Measurements from ENCODE around the gene GABBR1. TPM values are rescaled to one million over a fixed set of nuclear protein-coding genes. Genes with fewer than 3 reads are reported as not detected.
"Not testable (repeated sequence)": the region's sequence is repeated elsewhere in the genome, so short reads cannot be mapped to it uniquely, and the experiment has no call there.

GABBR1 gene
- total RNA-seq, 1 donor from 2014 or later = 9.9 TPM

DNA sequence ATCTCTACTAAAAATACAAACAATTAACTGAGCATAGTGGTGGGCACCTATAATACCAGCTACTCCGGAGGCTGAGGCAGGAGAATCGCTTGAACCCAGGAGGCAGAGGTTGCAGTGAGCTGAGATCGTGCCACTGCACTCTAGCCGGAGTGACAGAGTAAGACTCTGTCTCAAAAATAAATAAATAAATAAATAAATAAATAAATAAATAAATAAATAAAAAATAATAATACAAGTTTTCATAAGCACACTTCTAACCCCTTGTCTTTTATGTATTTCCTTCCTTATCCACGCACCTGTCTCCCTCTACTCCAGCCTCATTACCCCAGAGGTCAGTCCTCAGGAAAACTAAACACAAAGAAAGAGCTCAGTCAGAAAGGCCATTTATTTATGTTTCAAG, 39.1 kb upstream of the GABBR1 start:
- H3K4me1 ChIP-seq (ENCODE audit: control insufficient read depth in 3 of 3, insufficient read depth in 3 of 3, low read length in 3 of 3); H3K36me3 ChIP-seq (ENCODE audit: control insufficient read depth in 3 of 3, insufficient read depth in 3 of 3, low read length in 3 of 3); H3K9ac ChIP-seq (ENCODE audit: low read depth in 1 of 3, low read length in 3 of 3); H3K27ac ChIP-seq (ENCODE audit: low read depth, low read length); H3K4me3 ChIP-seq (ENCODE audit: low read length in 3 of 3); H3K9me3 ChIP-seq (ENCODE audit: control insufficient read depth in 3 of 3, low read length in 3 of 3): not testable (repeated sequence)
- peaks cover 3 to 12% (median 11%) of the 10 kb centered on the region in 3 donors for H3K27me3 ChIP-seq (ENCODE audit: control insufficient read depth in 3 of 3, insufficient read depth in 3 of 3, low read length in 3 of 3)

DNA sequence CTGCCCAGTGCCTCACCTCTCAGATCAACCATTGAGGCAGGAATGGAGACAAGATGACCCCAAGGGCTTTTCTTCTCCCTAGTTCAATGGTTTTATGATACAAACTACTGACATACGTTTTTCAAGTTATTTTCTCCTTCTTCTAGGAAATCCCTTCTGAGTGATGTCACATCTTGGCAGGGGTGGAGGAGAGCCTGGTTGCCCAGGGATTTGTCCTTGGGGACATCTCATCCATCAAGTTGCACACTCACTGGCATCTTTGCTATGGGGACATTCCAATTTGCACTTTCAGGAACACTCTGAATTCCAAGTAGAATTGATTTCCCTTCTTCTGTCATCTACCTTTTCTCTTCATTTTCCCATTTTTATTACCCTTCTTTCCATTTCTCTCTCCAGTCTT, 38.0 kb upstream of the GABBR1 start:
- peaks cover 5 to 16% (median 11%) of the 10 kb centered on the region in 3 donors for H3K27me3 ChIP-seq (ENCODE audit: control insufficient read depth in 3 of 3, insufficient read depth in 3 of 3, low read length in 3 of 3)

DNA sequence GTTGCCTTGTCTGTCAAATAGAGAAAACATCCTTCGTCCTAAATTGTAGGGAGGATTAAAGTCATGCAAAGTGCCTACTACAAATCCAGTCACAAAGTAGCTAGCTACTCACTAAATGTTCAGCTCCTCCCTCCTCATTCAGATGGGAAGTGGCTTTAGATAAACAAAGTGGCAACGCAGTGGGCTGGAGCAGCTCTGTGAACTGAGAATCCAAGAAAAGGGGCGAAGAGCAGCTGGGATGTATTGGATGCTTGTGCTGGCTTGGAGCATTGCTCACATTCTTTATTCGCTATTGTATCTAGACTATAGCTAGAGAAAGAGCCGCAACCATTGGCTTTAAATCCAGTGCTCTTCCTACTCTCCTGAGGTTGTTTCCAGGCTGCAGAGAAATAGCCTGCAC, 34.2 kb upstream of the GABBR1 start:
- Histone ChIP-seq H3K27ac (ENCODE audit: low read depth, low read length) (no peak overlapping the region), H3K27me3 (ENCODE audit: control insufficient read depth in 3 of 3, insufficient read depth in 3 of 3, low read length in 3 of 3) (peaks cover 17 to 25% (median 20%) of the 10 kb centered on the region in 3 donors), H3K36me3 (ENCODE audit: control insufficient read depth in 3 of 3, insufficient read depth in 3 of 3, low read length in 3 of 3) (no peaks in the 10 kb centered on the region), H3K9ac (ENCODE audit: low read depth in 1 of 3, low read length in 3 of 3) (no peak overlapping the region), H3K4me3 (ENCODE audit: low read length in 3 of 3) (no peak overlapping the region), H3K4me1 (ENCODE audit: control insufficient read depth in 3 of 3, insufficient read depth in 3 of 3, low read length in 3 of 3) (no peaks in the 10 kb centered on the region), H3K9me3 (ENCODE audit: control insufficient read depth in 3 of 3, low read length in 3 of 3) (no peaks in the 10 kb centered on the region)

More for the DNA sequence above, 38.0 kb upstream of the GABBR1 start:
- Histone ChIP-seq H3K9me3 (ENCODE audit: control insufficient read depth in 3 of 3, low read length in 3 of 3) (no peaks in the 10 kb centered on the region), H3K27ac (ENCODE audit: low read depth, low read length) (no peak overlapping the region), H3K4me1 (ENCODE audit: control insufficient read depth in 3 of 3, insufficient read depth in 3 of 3, low read length in 3 of 3) (no peaks in the 10 kb centered on the region), H3K36me3 (ENCODE audit: control insufficient read depth in 3 of 3, insufficient read depth in 3 of 3, low read length in 3 of 3) (no peaks in the 10 kb centered on the region), H3K4me3 (ENCODE audit: low read length in 3 of 3) (no peak overlapping the region), H3K9ac (ENCODE audit: low read depth in 1 of 3, low read length in 3 of 3) (no peak overlapping the region)

DNA sequence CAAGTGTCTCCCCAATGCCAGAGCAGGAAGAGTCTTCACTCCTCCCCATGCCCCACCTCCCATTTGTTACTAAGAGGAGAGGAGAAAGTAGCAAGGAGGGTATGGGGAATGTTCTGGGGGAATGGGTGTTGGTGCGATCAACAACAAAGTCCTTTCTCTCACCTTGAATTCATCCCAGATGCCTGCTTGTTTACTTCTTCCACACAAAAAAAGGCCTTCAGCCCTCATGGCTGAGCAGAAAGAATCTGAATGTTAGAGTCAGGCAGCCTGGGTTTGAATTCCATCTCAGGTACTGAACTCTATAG, 33.8 kb upstream of the GABBR1 start:
- no peaks in the 10 kb centered on the region for H3K4me1 ChIP-seq (ENCODE audit: control insufficient read depth in 3 of 3, insufficient read depth in 3 of 3, low read length in 3 of 3)
- no peak overlapping the region for H3K4me3 ChIP-seq (ENCODE audit: low read length in 3 of 3)
- H3K27me3 ChIP-seq (ENCODE audit: control insufficient read depth in 3 of 3, insufficient read depth in 3 of 3, low read length in 3 of 3) = peaks cover 18 to 29% (median 20%) of the 10 kb centered on the region in 3 donors
- H3K9ac ChIP-seq (ENCODE audit: low read depth in 1 of 3, low read length in 3 of 3) = no peak overlapping the region
- H3K9me3 ChIP-seq (ENCODE audit: control insufficient read depth in 3 of 3, low read length in 3 of 3) = no peaks in the 10 kb centered on the region
- no peaks in the 10 kb centered on the region for H3K36me3 ChIP-seq (ENCODE audit: control insufficient read depth in 3 of 3, insufficient read depth in 3 of 3, low read length in 3 of 3)
- H3K27ac ChIP-seq (ENCODE audit: low read depth, low read length) = no peak overlapping the region

DNA sequence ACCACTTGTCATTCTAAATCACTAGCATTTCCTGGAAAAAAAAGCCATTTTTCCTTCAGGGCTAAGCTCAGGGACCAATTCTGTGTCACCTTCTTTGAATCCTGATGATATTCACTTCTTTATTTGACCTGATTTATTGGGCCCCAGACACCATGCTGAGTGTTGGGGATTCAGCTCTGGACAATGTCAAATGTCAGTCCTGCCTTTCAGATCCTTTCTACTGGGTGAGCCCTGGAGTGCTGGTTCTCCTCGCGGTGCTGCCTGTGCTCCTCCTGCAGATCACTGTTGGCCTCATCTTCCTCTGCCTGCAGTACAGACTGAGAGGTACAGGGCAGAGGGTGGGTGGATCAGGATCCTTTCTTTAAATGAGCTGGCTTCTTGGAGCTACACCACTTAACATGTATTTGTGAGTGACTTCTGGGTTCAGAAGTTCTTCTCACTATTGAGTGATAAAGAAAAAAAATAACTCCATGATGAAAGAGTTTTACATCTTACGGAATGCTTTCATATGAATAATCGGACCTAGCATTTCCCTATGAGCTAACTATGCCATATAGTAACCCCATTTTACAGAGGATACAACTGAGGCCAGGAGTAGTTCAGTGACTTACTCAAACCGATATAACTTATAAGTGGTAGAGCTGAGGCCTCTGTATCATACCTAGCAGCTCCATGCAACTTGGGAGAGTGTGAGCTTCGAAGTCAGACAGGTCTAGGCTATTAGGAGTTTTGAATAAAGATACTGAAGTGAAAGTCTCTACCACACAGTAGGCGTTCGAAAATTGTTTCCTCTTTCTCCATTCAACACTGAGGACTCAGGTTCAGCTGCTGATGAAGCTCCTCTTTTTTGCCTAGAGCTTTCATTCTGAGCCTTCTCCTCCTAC, 33.2 kb upstream of the GABBR1 start:
- Histone ChIP-seq H3K9me3 (ENCODE audit: control insufficient read depth in 3 of 3, low read length in 3 of 3) (no peaks in the 10 kb centered on the region), H3K27me3 (ENCODE audit: control insufficient read depth in 3 of 3, insufficient read depth in 3 of 3, low read length in 3 of 3) (peaks cover 20 to 32% (median 20%) of the 10 kb centered on the region in 3 donors), H3K36me3 (ENCODE audit: control insufficient read depth in 3 of 3, insufficient read depth in 3 of 3, low read length in 3 of 3) (no peaks in the 10 kb centered on the region), H3K9ac (ENCODE audit: low read depth in 1 of 3, low read length in 3 of 3) (no peak overlapping the region), H3K27ac (ENCODE audit: low read depth, low read length) (no peak overlapping the region), H3K4me3 (ENCODE audit: low read length in 3 of 3) (no peak overlapping the region), H3K4me1 (ENCODE audit: control insufficient read depth in 3 of 3, insufficient read depth in 3 of 3, low read length in 3 of 3) (no peaks in the 10 kb centered on the region)

DNA sequence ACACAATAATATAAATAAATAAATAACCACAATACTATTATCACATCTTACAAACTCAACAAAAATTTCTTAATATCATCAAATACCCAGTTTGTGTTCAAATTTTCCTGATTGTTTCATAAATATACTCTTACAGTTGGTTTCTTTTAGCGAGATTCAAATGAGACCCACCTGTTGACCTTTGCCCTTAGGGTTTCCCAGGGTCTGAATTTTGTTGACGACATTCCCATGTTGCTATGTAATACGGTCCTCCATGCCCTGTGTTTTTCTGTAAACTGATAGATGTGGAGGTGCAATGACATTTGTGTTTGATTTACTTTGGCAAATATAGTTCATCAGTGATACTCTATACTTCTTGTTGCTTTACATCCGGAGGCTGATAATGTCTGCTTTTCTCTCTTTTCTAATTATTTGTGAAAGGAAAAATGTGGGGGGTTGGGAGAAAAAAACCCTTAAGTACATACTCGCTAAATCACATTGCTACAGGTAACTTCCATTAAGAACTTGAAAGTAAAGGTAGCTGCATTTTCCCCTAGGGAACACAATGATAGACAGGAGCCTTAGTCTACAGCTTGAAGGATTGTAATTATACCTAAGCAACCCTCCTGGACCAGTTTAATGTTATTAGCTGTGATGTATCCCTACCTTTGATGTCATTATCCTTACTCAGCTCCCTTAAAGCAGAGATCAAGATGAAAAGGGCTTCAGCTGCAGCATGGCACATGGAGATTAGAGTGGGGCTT, 30.5 kb upstream of the GABBR1 start:
- no peaks in the 10 kb centered on the region for H3K36me3 ChIP-seq (ENCODE audit: control insufficient read depth in 3 of 3, insufficient read depth in 3 of 3, low read length in 3 of 3)
- H3K27me3 ChIP-seq (ENCODE audit: control insufficient read depth in 3 of 3, insufficient read depth in 3 of 3, low read length in 3 of 3) = peaks cover 10 to 32% (median 17%) of the 10 kb centered on the region in 3 donors
- no peaks in the 10 kb centered on the region for H3K9me3 ChIP-seq (ENCODE audit: control insufficient read depth in 3 of 3, low read length in 3 of 3)
- H3K9ac ChIP-seq (ENCODE audit: low read depth in 1 of 3, low read length in 3 of 3) = no peak overlapping the region
- no peak overlapping the region for H3K27ac ChIP-seq (ENCODE audit: low read depth, low read length)
- no peak overlapping the region for H3K4me3 ChIP-seq (ENCODE audit: low read length in 3 of 3)
- H3K4me1 ChIP-seq (ENCODE audit: control insufficient read depth in 3 of 3, insufficient read depth in 3 of 3, low read length in 3 of 3) = no peaks in the 10 kb centered on the region

DNA sequence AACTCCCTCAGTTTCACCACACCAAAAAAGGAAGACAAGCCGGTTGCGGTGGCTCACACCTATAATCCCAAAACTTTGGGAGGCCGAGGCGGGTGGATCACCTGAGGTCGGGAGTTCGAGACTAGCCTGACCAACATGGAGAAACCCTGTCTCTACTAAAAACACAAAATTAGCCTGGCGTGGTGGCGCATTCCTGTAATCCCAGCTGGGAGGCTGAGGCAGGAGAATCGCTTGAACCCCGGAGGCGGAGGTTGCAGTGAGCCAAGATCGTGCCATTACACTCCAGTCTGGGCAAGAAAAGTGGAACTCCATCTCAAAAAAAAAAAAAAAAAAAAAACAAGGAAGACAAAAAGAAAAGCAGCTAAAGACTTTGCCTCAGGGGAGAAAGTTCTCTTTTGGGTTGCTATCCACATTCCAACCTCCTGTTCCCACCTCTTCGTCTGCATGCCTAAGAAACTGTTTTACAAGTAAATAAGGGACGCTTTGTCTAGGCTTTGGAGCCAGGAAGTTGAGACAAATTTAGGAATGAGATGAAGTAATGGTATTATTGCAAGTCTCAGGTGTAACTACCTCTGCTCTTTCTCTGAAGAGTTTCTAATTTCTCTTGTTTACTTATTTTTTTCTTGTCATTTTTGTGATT, 28.6 kb upstream of the GABBR1 start:
- H3K36me3 ChIP-seq (ENCODE audit: control insufficient read depth in 3 of 3, insufficient read depth in 3 of 3, low read length in 3 of 3); H3K27ac ChIP-seq (ENCODE audit: low read depth, low read length); H3K4me1 ChIP-seq (ENCODE audit: control insufficient read depth in 3 of 3, insufficient read depth in 3 of 3, low read length in 3 of 3); H3K4me3 ChIP-seq (ENCODE audit: low read length in 3 of 3); H3K9me3 ChIP-seq (ENCODE audit: control insufficient read depth in 3 of 3, low read length in 3 of 3); H3K9ac ChIP-seq (ENCODE audit: low read depth in 1 of 3, low read length in 3 of 3): not testable (repeated sequence)
- H3K27me3 ChIP-seq (ENCODE audit: control insufficient read depth in 3 of 3, insufficient read depth in 3 of 3, low read length in 3 of 3) = peaks cover 8 to 27% (median 16%) of the 10 kb centered on the region in 3 donors

DNA sequence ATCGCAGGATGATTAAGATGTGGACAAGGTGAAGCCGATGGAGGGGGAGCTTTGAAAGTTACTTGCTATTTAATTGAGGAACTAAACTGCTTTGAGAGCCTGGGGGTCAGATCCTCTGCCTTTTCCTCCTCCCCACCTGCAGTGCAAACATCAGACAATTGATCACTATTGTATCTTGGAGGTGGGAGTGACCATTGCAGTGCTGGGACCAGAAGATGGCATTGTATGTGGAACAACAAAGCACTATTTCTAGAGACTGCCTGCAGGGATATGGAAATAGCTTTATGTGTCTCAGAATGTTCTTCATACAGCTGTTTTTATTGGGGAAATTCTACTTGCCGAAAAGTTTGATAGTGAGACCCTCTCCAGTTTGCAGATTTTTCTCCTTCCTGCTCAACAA, 28.1 kb upstream of the GABBR1 start:
- Histone ChIP-seq H3K4me3 (ENCODE audit: low read length in 3 of 3) (no peak overlapping the region), H3K36me3 (ENCODE audit: control insufficient read depth in 3 of 3, insufficient read depth in 3 of 3, low read length in 3 of 3) (no peaks in the 10 kb centered on the region), H3K4me1 (ENCODE audit: control insufficient read depth in 3 of 3, insufficient read depth in 3 of 3, low read length in 3 of 3) (no peaks in the 10 kb centered on the region), H3K27me3 (ENCODE audit: control insufficient read depth in 3 of 3, insufficient read depth in 3 of 3, low read length in 3 of 3) (peaks cover 7 to 27% (median 16%) of the 10 kb centered on the region in 3 donors), H3K27ac (ENCODE audit: low read depth, low read length) (no peak overlapping the region), H3K9me3 (ENCODE audit: control insufficient read depth in 3 of 3, low read length in 3 of 3) (no peaks in the 10 kb centered on the region), H3K9ac (ENCODE audit: low read depth in 1 of 3, low read length in 3 of 3) (no peak overlapping the region)

DNA sequence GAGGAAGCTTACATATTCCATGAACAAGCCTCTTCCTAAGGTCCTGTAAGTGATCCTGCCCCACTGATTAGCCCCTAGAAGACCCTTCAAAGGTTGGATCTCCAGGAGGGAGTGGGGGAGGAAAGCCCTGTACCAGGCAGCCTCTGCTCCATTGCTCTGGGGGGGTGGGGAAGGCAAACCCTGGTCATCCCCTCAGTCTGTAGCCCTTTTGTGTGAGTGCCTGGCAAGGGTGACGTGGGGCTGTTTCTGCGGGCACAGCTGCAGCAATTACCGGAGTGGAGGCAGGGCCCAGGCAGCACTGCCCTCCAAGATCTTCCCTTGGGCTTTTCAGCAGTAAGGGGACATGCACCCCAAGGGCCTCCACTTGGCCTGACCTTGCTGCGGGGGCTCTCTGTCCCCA, 23.8 kb upstream of the GABBR1 start, which contains the start of gene MOG:
Gene MOG, plus strand, starts transcription at position 295 of the 400 bp plus-strand sequence. CDS start 118 bp downstream, outside the sequence.
- Histone ChIP-seq H3K4me1 (ENCODE audit: control insufficient read depth in 3 of 3, insufficient read depth in 3 of 3, low read length in 3 of 3) (no peaks in the 10 kb centered on the region), H3K4me3 (ENCODE audit: low read length in 3 of 3) (no peak within 1 kb of the TSS), H3K27ac (ENCODE audit: low read depth, low read length) (no peak within 1 kb of the TSS), H3K9me3 (ENCODE audit: control insufficient read depth in 3 of 3, low read length in 3 of 3) (no peaks in the 10 kb centered on the region), H3K36me3 (ENCODE audit: control insufficient read depth in 3 of 3, insufficient read depth in 3 of 3, low read length in 3 of 3) (no peaks in the 10 kb centered on the region), H3K9ac (ENCODE audit: low read depth in 1 of 3, low read length in 3 of 3) (no peak within 1 kb of the TSS), H3K27me3 (ENCODE audit: control insufficient read depth in 3 of 3, insufficient read depth in 3 of 3, low read length in 3 of 3) (peaks cover 2 to 9% (median 3%) of the 10 kb centered on the region in 3 donors)

DNA sequence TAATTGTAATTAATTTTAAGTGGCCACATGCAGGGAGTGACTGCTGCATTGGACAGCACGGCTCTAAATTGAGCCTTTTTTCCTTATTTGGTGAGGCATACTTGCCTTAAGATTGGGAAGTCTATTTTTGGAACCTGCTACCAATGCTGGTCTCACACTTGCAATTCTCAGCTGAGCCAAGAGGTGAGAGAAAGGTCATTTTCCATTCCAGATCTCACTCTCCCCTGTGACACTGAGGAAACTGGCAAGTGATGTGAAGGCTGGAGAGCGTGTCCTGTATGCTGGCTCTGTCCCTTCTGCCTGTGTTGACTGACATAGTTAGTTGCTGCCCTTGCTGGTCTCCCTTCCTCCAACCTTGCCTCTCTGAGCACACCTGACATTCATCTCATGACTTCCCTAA, 23.2 kb upstream of the GABBR1 start:
- Histone ChIP-seq H3K9me3 (ENCODE audit: control insufficient read depth in 3 of 3, low read length in 3 of 3) (no peaks in the 10 kb centered on the region), H3K4me1 (ENCODE audit: control insufficient read depth in 3 of 3, insufficient read depth in 3 of 3, low read length in 3 of 3) (no peaks in the 10 kb centered on the region), H3K27me3 (ENCODE audit: control insufficient read depth in 3 of 3, insufficient read depth in 3 of 3, low read length in 3 of 3) (peaks cover 0 to 7% (median 2%) of the 10 kb centered on the region in 3 donors), H3K9ac (ENCODE audit: low read depth in 1 of 3, low read length in 3 of 3) (no peak overlapping the region), H3K4me3 (ENCODE audit: low read length in 3 of 3) (no peak overlapping the region), H3K27ac (ENCODE audit: low read depth, low read length) (no peak overlapping the region), H3K36me3 (ENCODE audit: control insufficient read depth in 3 of 3, insufficient read depth in 3 of 3, low read length in 3 of 3) (no peaks in the 10 kb centered on the region)

All from skeletal muscle tissue (tissue), 4 donors.